ENCODE results near the gene GGTLC1.
"Not testable (repeated sequence)": the region's sequence is repeated elsewhere in the genome, so short reads cannot be mapped to it uniquely, and the experiment has no call there.

The GGTLC1 gene

GRCh38 chr20:23998392-23998791, 9.8 kb upstream of the GGTLC1 start:
- Histone ChIP-seq H3K9me2 (replicated peaks; ENCODE audit: insufficient read depth, low read length) (no peaks in the 10 kb centered on the region), H3K9me3 (ENCODE audit: insufficient read depth, low read length) (no peaks in the 10 kb centered on the region), H3F3A (ENCODE audit: insufficient read depth) (0 out of 2 replicates have a peak, but pooled peaks cover 4% of the 10 kb centered on the region), H3K4me2 (ENCODE audit: low read depth, low read length, poor library complexity, severe bottlenecking) (no peak overlapping the region), H3K27me3 (ENCODE audit: low read length) (no peaks in the 10 kb centered on the region), H2AFZ (ENCODE audit: low read depth, low read length, severe bottlenecking) (no peak overlapping the region), H3K27ac (ENCODE audit: low read depth, low read length) (no peak overlapping the region), H3K4me3 (ENCODE audit: insufficient read depth, low read length, poor library complexity, severe bottlenecking) (no peak overlapping the region), H3K79me2 (ENCODE audit: insufficient read depth, low read length) (no peaks in the 10 kb centered on the region), H4K20me1 (ENCODE audit: low read depth, low read length) (no peaks in the 10 kb centered on the region), H3K36me3 (ENCODE audit: low read length) (no peaks in the 10 kb centered on the region), H3K9ac (ENCODE audit: low read length) (no peak overlapping the region)
- TF ChIP-seq, protein P1, sequence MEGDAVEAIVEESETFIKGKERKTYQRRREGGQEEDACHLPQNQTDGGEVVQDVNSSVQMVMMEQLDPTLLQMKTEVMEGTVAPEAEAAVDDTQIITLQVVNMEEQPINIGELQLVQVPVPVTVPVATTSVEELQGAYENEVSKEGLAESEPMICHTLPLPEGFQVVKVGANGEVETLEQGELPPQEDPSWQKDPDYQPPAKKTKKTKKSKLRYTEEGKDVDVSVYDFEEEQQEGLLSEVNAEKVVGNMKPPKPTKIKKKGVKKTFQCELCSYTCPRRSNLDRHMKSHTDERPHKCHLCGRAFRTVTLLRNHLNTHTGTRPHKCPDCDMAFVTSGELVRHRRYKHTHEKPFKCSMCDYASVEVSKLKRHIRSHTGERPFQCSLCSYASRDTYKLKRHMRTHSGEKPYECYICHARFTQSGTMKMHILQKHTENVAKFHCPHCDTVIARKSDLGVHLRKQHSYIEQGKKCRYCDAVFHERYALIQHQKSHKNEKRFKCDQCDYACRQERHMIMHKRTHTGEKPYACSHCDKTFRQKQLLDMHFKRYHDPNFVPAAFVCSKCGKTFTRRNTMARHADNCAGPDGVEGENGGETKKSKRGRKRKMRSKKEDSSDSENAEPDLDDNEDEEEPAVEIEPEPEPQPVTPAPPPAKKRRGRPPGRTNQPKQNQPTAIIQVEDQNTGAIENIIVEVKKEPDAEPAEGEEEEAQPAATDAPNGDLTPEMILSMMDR (IDR thresholded peaks at IDR 0.05; ENCODE audit: insufficient read depth, low read length, poor library complexity, severe bottlenecking) = no peak
- TF ChIP-seq EZH2phosphoT487 (conservative IDR thresholded peaks at IDR 0.05; ENCODE audit: low read length) = no peak

- Histone ChIP-seq H3K9me2 (replicated peaks; ENCODE audit: insufficient read depth, low read length) (no peaks in the 10 kb centered on the region), H3K4me2 (ENCODE audit: low read depth, low read length, poor library complexity, severe bottlenecking) (no peak overlapping the region), H3K36me3 (ENCODE audit: low read length) (no peaks in the 10 kb centered on the region), H3K9ac (ENCODE audit: low read length) (no peak overlapping the region), H3K27me3 (ENCODE audit: low read length) (no peaks in the 10 kb centered on the region), H3F3A (ENCODE audit: insufficient read depth) (no peaks in the 10 kb centered on the region), H3K79me2 (ENCODE audit: insufficient read depth, low read length) (no peaks in the 10 kb centered on the region), H4K20me1 (ENCODE audit: low read depth, low read length) (no peaks in the 10 kb centered on the region), H3K27ac (ENCODE audit: low read depth, low read length) (no peak overlapping the region), H2AFZ (ENCODE audit: low read depth, low read length, severe bottlenecking) (no peak overlapping the region), H3K4me3 (ENCODE audit: insufficient read depth, low read length, poor library complexity, severe bottlenecking) (no peak overlapping the region), H3K9me3 (ENCODE audit: insufficient read depth, low read length) (no peaks in the 10 kb centered on the region)
- TF ChIP-seq, protein P1 (IDR thresholded peaks at IDR 0.05; ENCODE audit: insufficient read depth, low read length, poor library complexity, severe bottlenecking) = peak; percentile 75
- TF ChIP-seq EZH2phosphoT487 (conservative IDR thresholded peaks at IDR 0.05; ENCODE audit: low read length) = no peak
Measured at GRCh38 chr20:23995905-23996666, 7.5 kb upstream of the GGTLC1 start.

DNA sequence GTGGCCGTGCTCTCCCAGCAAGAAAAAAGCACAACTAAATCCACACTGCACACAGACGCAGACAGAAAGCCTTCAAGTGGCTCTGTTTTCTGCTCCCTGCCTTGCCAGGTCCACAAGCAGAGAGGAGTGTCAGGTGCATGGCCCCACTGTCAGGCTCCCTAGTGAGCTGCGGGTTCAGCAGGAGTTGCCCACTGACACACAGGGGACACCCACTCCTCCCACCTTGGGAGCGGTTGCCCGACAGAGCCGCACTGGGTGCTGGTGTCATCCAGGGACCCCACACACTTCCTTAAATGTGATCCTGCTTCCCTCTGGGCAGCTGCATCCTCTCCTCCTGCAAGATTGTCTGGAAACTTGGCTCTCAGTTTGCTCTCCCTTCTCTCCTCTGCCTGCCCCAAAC, 6.7 kb upstream of the GGTLC1 start:
- H3K4me3 ChIP-seq (ENCODE audit: insufficient read depth, low read length, poor library complexity, severe bottlenecking); H3K27me3 ChIP-seq (ENCODE audit: low read length); H4K20me1 ChIP-seq (ENCODE audit: low read depth, low read length); H3K79me2 ChIP-seq (ENCODE audit: insufficient read depth, low read length); H3K27ac ChIP-seq (ENCODE audit: low read depth, low read length); H3F3A ChIP-seq (ENCODE audit: insufficient read depth); H3K9ac ChIP-seq (ENCODE audit: low read length); H3K9me2 ChIP-seq (replicated peaks; ENCODE audit: insufficient read depth, low read length); H3K4me2 ChIP-seq (ENCODE audit: low read depth, low read length, poor library complexity, severe bottlenecking); H2AFZ ChIP-seq (ENCODE audit: low read depth, low read length, severe bottlenecking); H3K36me3 ChIP-seq (ENCODE audit: low read length); H3K9me3 ChIP-seq (ENCODE audit: insufficient read depth, low read length): not testable (repeated sequence)

DNA sequence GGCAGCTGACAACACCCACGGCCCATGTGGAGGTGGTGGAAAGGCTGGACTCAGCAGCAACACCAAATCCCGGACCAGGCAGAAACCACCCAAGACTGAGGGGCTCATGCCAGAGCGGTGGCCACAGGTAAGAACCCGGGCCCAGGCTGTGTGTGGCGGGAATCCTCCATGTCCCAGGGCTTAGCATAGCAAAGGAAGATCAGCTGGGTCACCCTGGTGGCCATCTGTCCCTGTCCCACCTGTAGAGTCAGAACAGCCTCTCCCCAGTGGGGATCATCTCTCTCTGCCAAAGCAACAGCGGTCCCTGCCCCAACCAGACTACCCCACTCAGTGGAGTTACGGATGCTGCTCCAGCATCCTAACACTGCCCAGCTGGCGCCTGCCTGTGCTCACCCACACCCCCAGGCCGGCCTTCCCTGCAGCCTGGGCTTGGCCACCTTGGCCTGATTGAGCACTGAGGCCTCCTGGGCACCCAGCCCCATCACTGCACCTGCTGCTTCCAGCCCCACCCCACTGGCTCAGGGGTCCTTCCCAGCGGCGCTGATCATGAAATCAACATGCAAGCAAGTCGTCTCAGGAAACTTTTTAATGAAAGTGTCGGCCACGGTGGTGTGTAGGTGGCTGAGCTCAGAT, 5.5 kb upstream of the GGTLC1 start:
- H4K20me1 ChIP-seq (ENCODE audit: low read depth, low read length); H3K9me3 ChIP-seq (ENCODE audit: insufficient read depth, low read length); H3F3A ChIP-seq (ENCODE audit: insufficient read depth); H3K27me3 ChIP-seq (ENCODE audit: low read length); H2AFZ ChIP-seq (ENCODE audit: low read depth, low read length, severe bottlenecking); H3K4me3 ChIP-seq (ENCODE audit: insufficient read depth, low read length, poor library complexity, severe bottlenecking); H3K79me2 ChIP-seq (ENCODE audit: insufficient read depth, low read length); H3K27ac ChIP-seq (ENCODE audit: low read depth, low read length); H3K9ac ChIP-seq (ENCODE audit: low read length); H3K36me3 ChIP-seq (ENCODE audit: low read length); H3K4me2 ChIP-seq (ENCODE audit: low read depth, low read length, poor library complexity, severe bottlenecking); H3K9me2 ChIP-seq (replicated peaks; ENCODE audit: insufficient read depth, low read length): not testable (repeated sequence)

DNA sequence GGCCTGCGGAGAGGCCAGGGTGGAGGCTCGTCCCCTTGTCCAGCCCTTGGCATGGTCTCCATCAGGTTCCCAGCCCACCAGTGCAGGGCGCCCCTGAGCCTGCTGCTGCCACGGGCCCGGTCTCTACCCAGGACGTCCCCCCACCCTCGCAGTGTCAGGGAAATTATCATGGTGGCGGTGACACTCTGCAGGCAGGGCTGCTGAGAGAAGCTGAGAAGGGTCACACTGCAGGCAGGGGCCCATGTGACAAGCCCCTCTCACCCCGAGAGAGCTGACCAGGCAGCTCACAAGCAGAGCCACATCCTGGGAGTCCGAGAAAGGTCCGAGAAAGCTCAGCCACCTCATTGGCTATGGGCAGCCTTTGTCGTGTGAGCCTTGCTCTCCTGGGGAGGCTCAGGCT, 4.9 kb upstream of the GGTLC1 start:
- not testable (repeated sequence) for H3K9me3 ChIP-seq (ENCODE audit: insufficient read depth, low read length); H3K27me3 ChIP-seq (ENCODE audit: low read length); H3F3A ChIP-seq (ENCODE audit: insufficient read depth); H4K20me1 ChIP-seq (ENCODE audit: low read depth, low read length); H3K27ac ChIP-seq (ENCODE audit: low read depth, low read length); H3K4me3 ChIP-seq (ENCODE audit: insufficient read depth, low read length, poor library complexity, severe bottlenecking); H3K36me3 ChIP-seq (ENCODE audit: low read length); H3K4me2 ChIP-seq (ENCODE audit: low read depth, low read length, poor library complexity, severe bottlenecking); H3K9ac ChIP-seq (ENCODE audit: low read length); H3K79me2 ChIP-seq (ENCODE audit: insufficient read depth, low read length); H3K9me2 ChIP-seq (replicated peaks; ENCODE audit: insufficient read depth, low read length); H2AFZ ChIP-seq (ENCODE audit: low read depth, low read length, severe bottlenecking)

DNA sequence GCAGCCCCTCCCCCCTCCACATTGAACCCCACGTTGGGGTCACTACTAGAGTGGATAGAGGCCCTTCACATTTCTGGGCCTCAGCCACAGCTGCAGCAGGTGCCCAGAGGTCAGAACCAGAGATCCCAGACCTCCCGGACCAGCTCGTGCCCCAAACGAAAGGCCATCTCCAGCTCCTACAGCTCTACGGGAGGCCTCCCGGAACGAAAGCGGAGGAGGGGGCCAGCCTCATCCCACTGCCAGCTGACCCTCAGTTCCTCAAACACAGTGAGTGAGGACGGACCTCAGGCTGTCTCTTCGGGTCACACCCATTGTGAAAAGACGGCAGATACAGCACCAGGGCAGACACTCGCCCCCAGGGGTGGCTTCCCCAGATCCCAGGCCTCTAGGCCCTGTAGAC, 1.7 kb upstream of the GGTLC1 start:
- not testable (repeated sequence) for H3K36me3 ChIP-seq (ENCODE audit: low read length); H3K9me3 ChIP-seq (ENCODE audit: insufficient read depth, low read length); H3K9ac ChIP-seq (ENCODE audit: low read length); H3K27me3 ChIP-seq (ENCODE audit: low read length); H3K27ac ChIP-seq (ENCODE audit: low read depth, low read length); H4K20me1 ChIP-seq (ENCODE audit: low read depth, low read length); H3K4me2 ChIP-seq (ENCODE audit: low read depth, low read length, poor library complexity, severe bottlenecking); H3F3A ChIP-seq (ENCODE audit: insufficient read depth); H2AFZ ChIP-seq (ENCODE audit: low read depth, low read length, severe bottlenecking); H3K4me3 ChIP-seq (ENCODE audit: insufficient read depth, low read length, poor library complexity, severe bottlenecking); H3K9me2 ChIP-seq (replicated peaks; ENCODE audit: insufficient read depth, low read length); H3K79me2 ChIP-seq (ENCODE audit: insufficient read depth, low read length)

All from SU-DHL-6 (cell line).